ENCODE data around the gene ITK. TPM values are rescaled to one million over a fixed set of nuclear protein-coding genes. Genes with fewer than 3 reads are reported as not detected.

The ITK gene
- polyA plus RNA-seq, 2 donors, result 0.58 to 0.84 TPM

- Histone ChIP-seq H3K9me3 (ENCODE audit: control insufficient read depth in 2 of 2, insufficient read depth in 1 of 2, low read depth in 1 of 2, low read length in 1 of 2) (no peaks in the 10 kb centered on the region), H3K27me3 (ENCODE audit: control insufficient read depth in 1 of 2, insufficient read depth in 2 of 2, low read length in 2 of 2) (no peaks in the 10 kb centered on the region), H3K36me3 (ENCODE audit: control insufficient read depth in 2 of 2, insufficient read depth in 2 of 2, low read length in 1 of 2) (no peaks in the 10 kb centered on the region), H3K27ac (ENCODE audit: low read depth in 2 of 2, low read length in 1 of 2) (no peak overlapping the region), H3K4me3 (ENCODE audit: low read depth in 1 of 2, low read length in 2 of 2) (no peak overlapping the region), H3K4me1 (ENCODE audit: control insufficient read depth in 2 of 2, insufficient read depth in 2 of 2, low read length in 1 of 2) (no peaks in the 10 kb centered on the region)
- WGBS, 2 donors, result 63 to 71% methylated on average over 3 of the region's 3 CpGs
Measured at GRCh38 chr5:157283434-157283833, 102.8 kb downstream of the ITK start.

GRCh38 chr5:157284458-157285212 is 104.0 kb downstream of the ITK start:
- no peak overlapping the region for H3K27ac ChIP-seq (ENCODE audit: low read depth in 2 of 2, low read length in 1 of 2)
- 84 to 90% methylated on average over 6 of the region's 6 CpGs for WGBS, 2 donors
- no peaks in the 10 kb centered on the region for H3K27me3 ChIP-seq (ENCODE audit: control insufficient read depth in 1 of 2, insufficient read depth in 2 of 2, low read length in 2 of 2)
- no peak overlapping the region for H3K4me3 ChIP-seq (ENCODE audit: low read depth in 1 of 2, low read length in 2 of 2)
- H3K36me3 ChIP-seq (ENCODE audit: control insufficient read depth in 2 of 2, insufficient read depth in 2 of 2, low read length in 1 of 2), result no peaks in the 10 kb centered on the region
- no peaks in the 10 kb centered on the region for H3K9me3 ChIP-seq (ENCODE audit: control insufficient read depth in 2 of 2, insufficient read depth in 1 of 2, low read depth in 1 of 2, low read length in 1 of 2)
- no peaks in the 10 kb centered on the region for H3K4me1 ChIP-seq (ENCODE audit: control insufficient read depth in 2 of 2, insufficient read depth in 2 of 2, low read length in 1 of 2)

GRCh38 chr5:157285310-157286035 is 104.8 kb downstream of the ITK start:
- Histone ChIP-seq H3K27ac (ENCODE audit: low read depth in 2 of 2, low read length in 1 of 2) (no peak overlapping the region), H3K4me3 (ENCODE audit: low read depth in 1 of 2, low read length in 2 of 2) (no peak overlapping the region)
- WGBS, 2 donors, result 88 to 91% methylated on average over 10 of the region's 10 CpGs

GRCh38 chr5:157286761-157287211 is 106.1 kb downstream of the ITK start:
- H3K27me3 ChIP-seq (ENCODE audit: control insufficient read depth in 1 of 2, insufficient read depth in 2 of 2, low read length in 2 of 2), result no peaks in the 10 kb centered on the region
- H3K4me1 ChIP-seq (ENCODE audit: control insufficient read depth in 2 of 2, insufficient read depth in 2 of 2, low read length in 1 of 2), result no peaks in the 10 kb centered on the region
- WGBS, 2 donors, result 69 to 75% methylated on average over 7 of the region's 7 CpGs
- H3K36me3 ChIP-seq (ENCODE audit: control insufficient read depth in 2 of 2, insufficient read depth in 2 of 2, low read length in 1 of 2), result no peaks in the 10 kb centered on the region
- H3K27ac ChIP-seq (ENCODE audit: low read depth in 2 of 2, low read length in 1 of 2), result no peak overlapping the region
- no peak overlapping the region for H3K4me3 ChIP-seq (ENCODE audit: low read depth in 1 of 2, low read length in 2 of 2)
- no peaks in the 10 kb centered on the region for H3K9me3 ChIP-seq (ENCODE audit: control insufficient read depth in 2 of 2, insufficient read depth in 1 of 2, low read depth in 1 of 2, low read length in 1 of 2)

More at GRCh38 chr5:157285310-157286035, 104.8 kb downstream of the ITK start:
- no peaks in the 10 kb centered on the region for H3K9me3 ChIP-seq (ENCODE audit: control insufficient read depth in 2 of 2, insufficient read depth in 1 of 2, low read depth in 1 of 2, low read length in 1 of 2)
- H3K4me1 ChIP-seq (ENCODE audit: control insufficient read depth in 2 of 2, insufficient read depth in 2 of 2, low read length in 1 of 2), result no peaks in the 10 kb centered on the region
- H3K27me3 ChIP-seq (ENCODE audit: control insufficient read depth in 1 of 2, insufficient read depth in 2 of 2, low read length in 2 of 2), result no peaks in the 10 kb centered on the region
- no peaks in the 10 kb centered on the region for H3K36me3 ChIP-seq (ENCODE audit: control insufficient read depth in 2 of 2, insufficient read depth in 2 of 2, low read length in 1 of 2)

GRCh38 chr5:157288405-157289163 is 107.9 kb downstream of the ITK start:
- 71 to 72% methylated on average over 4 of the region's 4 CpGs for WGBS, 2 donors
- Histone ChIP-seq H3K9me3 (ENCODE audit: control insufficient read depth in 2 of 2, insufficient read depth in 1 of 2, low read depth in 1 of 2, low read length in 1 of 2) (no peaks in the 10 kb centered on the region), H3K4me3 (ENCODE audit: low read depth in 1 of 2, low read length in 2 of 2) (no peak overlapping the region), H3K36me3 (ENCODE audit: control insufficient read depth in 2 of 2, insufficient read depth in 2 of 2, low read length in 1 of 2) (no peaks in the 10 kb centered on the region), H3K27me3 (ENCODE audit: control insufficient read depth in 1 of 2, insufficient read depth in 2 of 2, low read length in 2 of 2) (no peaks in the 10 kb centered on the region), H3K4me1 (ENCODE audit: control insufficient read depth in 2 of 2, insufficient read depth in 2 of 2, low read length in 1 of 2) (no peaks in the 10 kb centered on the region), H3K27ac (ENCODE audit: low read depth in 2 of 2, low read length in 1 of 2) (no peak overlapping the region)

GRCh38 chr5:157289164-157289819 is 108.7 kb downstream of the ITK start:
- no peaks in the 10 kb centered on the region for H3K9me3 ChIP-seq (ENCODE audit: control insufficient read depth in 2 of 2, insufficient read depth in 1 of 2, low read depth in 1 of 2, low read length in 1 of 2)
- H3K27ac ChIP-seq (ENCODE audit: low read depth in 2 of 2, low read length in 1 of 2), result no peak overlapping the region
- WGBS, 2 donors, result 87 to 90% methylated on average over 9 of the region's 9 CpGs
- no peaks in the 10 kb centered on the region for H3K36me3 ChIP-seq (ENCODE audit: control insufficient read depth in 2 of 2, insufficient read depth in 2 of 2, low read length in 1 of 2)
- no peaks in the 10 kb centered on the region for H3K27me3 ChIP-seq (ENCODE audit: control insufficient read depth in 1 of 2, insufficient read depth in 2 of 2, low read length in 2 of 2)
- H3K4me3 ChIP-seq (ENCODE audit: low read depth in 1 of 2, low read length in 2 of 2), result no peak overlapping the region
- no peaks in the 10 kb centered on the region for H3K4me1 ChIP-seq (ENCODE audit: control insufficient read depth in 2 of 2, insufficient read depth in 2 of 2, low read length in 1 of 2)

GRCh38 chr5:157290156-157290980 is 109.7 kb downstream of the ITK start:
- Histone ChIP-seq H3K27me3 (ENCODE audit: control insufficient read depth in 1 of 2, insufficient read depth in 2 of 2, low read length in 2 of 2) (no peaks in the 10 kb centered on the region), H3K4me1 (ENCODE audit: control insufficient read depth in 2 of 2, insufficient read depth in 2 of 2, low read length in 1 of 2) (no peaks in the 10 kb centered on the region), H3K27ac (ENCODE audit: low read depth in 2 of 2, low read length in 1 of 2) (no peak overlapping the region), H3K9me3 (ENCODE audit: control insufficient read depth in 2 of 2, insufficient read depth in 1 of 2, low read depth in 1 of 2, low read length in 1 of 2) (no peaks in the 10 kb centered on the region), H3K4me3 (ENCODE audit: low read depth in 1 of 2, low read length in 2 of 2) (no peak overlapping the region), H3K36me3 (ENCODE audit: control insufficient read depth in 2 of 2, insufficient read depth in 2 of 2, low read length in 1 of 2) (no peaks in the 10 kb centered on the region)
- WGBS, 2 donors, result 79 to 80% methylated on average over 6 of the region's 6 CpGs

GRCh38 chr5:157290981-157291711 is 110.5 kb downstream of the ITK start:
- WGBS, 2 donors, result 41 to 60% methylated on average over 10 of the region's 10 CpGs
- H3K27me3 ChIP-seq (ENCODE audit: control insufficient read depth in 1 of 2, insufficient read depth in 2 of 2, low read length in 2 of 2), result no peaks in the 10 kb centered on the region
- H3K9me3 ChIP-seq (ENCODE audit: control insufficient read depth in 2 of 2, insufficient read depth in 1 of 2, low read depth in 1 of 2, low read length in 1 of 2), result no peaks in the 10 kb centered on the region
- H3K36me3 ChIP-seq (ENCODE audit: control insufficient read depth in 2 of 2, insufficient read depth in 2 of 2, low read length in 1 of 2), result no peaks in the 10 kb centered on the region
- H3K27ac ChIP-seq (ENCODE audit: low read depth in 2 of 2, low read length in 1 of 2), result no peak overlapping the region
- no peak overlapping the region for H3K4me3 ChIP-seq (ENCODE audit: low read depth in 1 of 2, low read length in 2 of 2)
- no peaks in the 10 kb centered on the region for H3K4me1 ChIP-seq (ENCODE audit: control insufficient read depth in 2 of 2, insufficient read depth in 2 of 2, low read length in 1 of 2)

All from esophagus (tissue), 2 donors.